Measurements from ENCODE around the gene ARHGAP18. TPM values are rescaled to one million over a fixed set of nuclear protein-coding genes. Genes with fewer than 3 reads are reported as not detected.

ARHGAP18 gene
- total and polyA plus RNA-seq, 10 donors: 4.6 to 18.7 (median 15.4) TPM

- Histone ChIP-seq H3K4me3 (no peak overlapping the region), H3K27ac (no peak overlapping the region), H3K4me1 (peaks cover 10 to 52% (median 34%) of the 10 kb centered on the region in 6 donors), H3K9me3 (no peaks in the 10 kb centered on the region), H3K27me3 (replicated peaks in 1 of 7) (no peaks in the 10 kb centered on the region), H3K36me3 (peaks cover 0 to 7% (median 0%) of the 10 kb centered on the region in 6 donors)
- no peak for DNase-seq
- intact Hi-C loops (cut with DNase I; ENCODE audit: low total_unique reads): no loop called here
- WGBS, 5 donors: 88 to 96% (median 94%) methylated on average over 2 of the region's 2 CpGs
- TF ChIP-seq POLR2AphosphoS5 (IDR thresholded peaks at IDR 0.05): no peak
- TF ChIP-seq, protein P1, sequence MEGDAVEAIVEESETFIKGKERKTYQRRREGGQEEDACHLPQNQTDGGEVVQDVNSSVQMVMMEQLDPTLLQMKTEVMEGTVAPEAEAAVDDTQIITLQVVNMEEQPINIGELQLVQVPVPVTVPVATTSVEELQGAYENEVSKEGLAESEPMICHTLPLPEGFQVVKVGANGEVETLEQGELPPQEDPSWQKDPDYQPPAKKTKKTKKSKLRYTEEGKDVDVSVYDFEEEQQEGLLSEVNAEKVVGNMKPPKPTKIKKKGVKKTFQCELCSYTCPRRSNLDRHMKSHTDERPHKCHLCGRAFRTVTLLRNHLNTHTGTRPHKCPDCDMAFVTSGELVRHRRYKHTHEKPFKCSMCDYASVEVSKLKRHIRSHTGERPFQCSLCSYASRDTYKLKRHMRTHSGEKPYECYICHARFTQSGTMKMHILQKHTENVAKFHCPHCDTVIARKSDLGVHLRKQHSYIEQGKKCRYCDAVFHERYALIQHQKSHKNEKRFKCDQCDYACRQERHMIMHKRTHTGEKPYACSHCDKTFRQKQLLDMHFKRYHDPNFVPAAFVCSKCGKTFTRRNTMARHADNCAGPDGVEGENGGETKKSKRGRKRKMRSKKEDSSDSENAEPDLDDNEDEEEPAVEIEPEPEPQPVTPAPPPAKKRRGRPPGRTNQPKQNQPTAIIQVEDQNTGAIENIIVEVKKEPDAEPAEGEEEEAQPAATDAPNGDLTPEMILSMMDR (IDR thresholded peaks at IDR 0.05 in 8 of 11, conservative IDR thresholded peaks at IDR 0.05 in 3 of 11): no peak
- TF ChIP-seq POLR2A (IDR thresholded peaks at IDR 0.05): no peak
Measured at GRCh38 chr6:129711271-129711631, 1.3 kb upstream of the ARHGAP18 start.

DNA sequence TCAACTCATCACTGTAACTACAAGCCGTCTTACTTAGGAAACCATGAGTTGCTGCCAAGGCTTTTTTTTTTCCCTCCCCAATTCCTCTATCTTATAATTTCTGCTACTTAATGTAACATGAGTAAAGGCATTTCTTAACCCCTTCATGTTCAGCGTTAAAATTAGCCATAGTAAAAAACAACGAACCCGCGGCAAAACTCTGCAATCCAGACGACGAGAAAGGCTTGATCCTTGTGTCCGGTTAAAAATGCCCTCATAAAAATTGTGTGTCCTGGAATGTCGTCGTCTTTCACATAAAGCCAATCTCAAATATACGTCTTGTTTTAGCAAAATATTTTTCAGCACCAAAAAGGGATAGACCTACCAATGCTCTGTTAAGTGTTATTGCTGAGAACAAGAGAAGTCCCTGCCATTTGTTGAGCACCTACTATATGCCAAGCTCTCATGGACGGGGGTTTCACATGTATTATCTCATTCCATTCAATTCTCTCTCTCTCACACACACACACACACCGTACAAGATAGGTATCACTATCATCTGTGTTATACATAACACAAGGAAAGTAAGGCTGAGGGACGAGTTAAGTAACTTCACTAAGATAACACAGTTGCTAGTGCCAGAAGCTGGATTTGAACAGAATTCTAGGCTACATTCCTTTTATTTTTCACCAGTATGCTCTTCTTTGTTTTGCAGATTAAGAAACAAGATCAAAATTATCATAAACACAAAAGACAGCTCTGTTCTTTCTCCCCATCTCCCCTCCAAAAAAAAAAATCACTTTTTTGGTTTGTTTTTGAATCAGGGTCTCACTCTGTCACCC, 683 bp upstream of the ARHGAP18 start:
- H3K4me1 ChIP-seq: peaks cover 10 to 52% (median 34%) of the 10 kb centered on the region in 6 donors
- intact Hi-C loops (cut with DNase I; ENCODE audit: low total_unique reads): no loop called here
- WGBS, 5 donors: 42 to 56% (median 48%) methylated on average over 14 of the region's 14 CpGs
- H3K36me3 ChIP-seq: peaks cover 0 to 7% (median 0%) of the 10 kb centered on the region in 6 donors
- peak overlapping the region; percentile 27 to 74 (median 58) for H3K4me3 ChIP-seq
- no peaks in the 10 kb centered on the region for H3K27me3 ChIP-seq (replicated peaks in 1 of 7)
- peak overlapping the region; percentile 19 to 88 (median 82) for H3K27ac ChIP-seq
- H3K9me3 ChIP-seq: no peaks in the 10 kb centered on the region
- no peak for DNase-seq
- TF ChIP-seq, protein P1 (IDR thresholded peaks at IDR 0.05 in 8 of 11, conservative IDR thresholded peaks at IDR 0.05 in 3 of 11): no peak

GRCh38 chr6:129709196-129709768, 695 bp downstream of the ARHGAP18 start:
- no peak for TF ChIP-seq POLR2AphosphoS5 (IDR thresholded peaks at IDR 0.05)
- TF ChIP-seq, protein P1 (IDR thresholded peaks at IDR 0.05 in 8 of 11, conservative IDR thresholded peaks at IDR 0.05 in 3 of 11): no peak
- TF ChIP-seq POLR2A (IDR thresholded peaks at IDR 0.05): no peak
- H3K4me3 ChIP-seq: peak overlapping the region; percentile 27 to 74 (median 58)
- intact Hi-C loops (cut with DNase I; ENCODE audit: low total_unique reads): no loop called here
- DNase-seq: no peak
- no peaks in the 10 kb centered on the region for H3K27me3 ChIP-seq (replicated peaks in 1 of 7)
- H3K4me1 ChIP-seq: peaks cover 10 to 61% (median 35%) of the 10 kb centered on the region in 6 donors
- 43 to 55% (median 52%) methylated on average over 2 of the region's 2 CpGs for WGBS, 5 donors
- no peaks in the 10 kb centered on the region for H3K9me3 ChIP-seq
- peaks cover 0 to 7% (median 0%) of the 10 kb centered on the region in 6 donors for H3K36me3 ChIP-seq
- H3K27ac ChIP-seq: peak overlapping the region in 7 of 8 donors; percentile 77 to 88 (median 83)

Measured in spleen (tissue), 11 donors.